Liver (tissue), 3 donors: Measurements from ENCODE around the gene CCSER2.

ENCODE experiments used
- ATF3 ChIP-seq: IDR thresholded peaks from 2 replicates; pipeline ENCODE4 v1.6.1; 2016; ENCODE audit warnings: antibody characterized with exemption
- CTCF ChIP-seq: fragments of 150-350 bp; IDR thresholded peaks from 2 replicates; pipeline ENCODE4 v1.5.1; 2017; ENCODE audit warnings: improper control_type of control experiment, low read depth, low read length; ENCODE audit not compliant: missing input control
- EGR1 ChIP-seq, 2 donors: IDR thresholded peaks; 2 replicates each; pipeline ENCODE4 v1.6.1; 2016 to 2018; ENCODE audit warnings: antibody characterized with exemption in 2 of 2, low read depth in 2 of 2
- FOXA1 ChIP-seq: IDR thresholded peaks from 2 replicates; pipeline ENCODE4 v1.6.1; 2016; ENCODE audit warnings: antibody characterized with exemption
- FOXA2 ChIP-seq: IDR thresholded peaks from 2 replicates; pipeline ENCODE4 v1.6.1; 2016; ENCODE audit warnings: antibody characterized with exemption
- GABPA ChIP-seq, 2 donors: IDR thresholded peaks in 1 of 2; conservative IDR thresholded peaks in 1 of 2; 2 replicates each; pipeline ENCODE4 v1.6.1; 2016; ENCODE audit warnings: antibody characterized with exemption in 2 of 2, mild to moderate bottlenecking in 1 of 2, moderate library complexity in 1 of 2
- MAX ChIP-seq: IDR thresholded peaks from 2 replicates; pipeline ENCODE4 v1.6.1; 2016; ENCODE audit warnings: antibody characterized with exemption
- RAD21 ChIP-seq, 2 donors: IDR thresholded peaks; 2 replicates each; pipeline ENCODE4 v1.6.1; 2016; ENCODE audit warnings: antibody characterized with exemption in 2 of 2, mild to moderate bottlenecking in 2 of 2
- REST ChIP-seq: IDR thresholded peaks from 2 replicates; pipeline ENCODE4 v1.6.1; 2016; ENCODE audit warnings: antibody characterized with exemption, mild to moderate bottlenecking
- SP1 ChIP-seq: IDR thresholded peaks from 2 replicates; pipeline ENCODE4 v1.6.1; 2018; ENCODE audit warnings: antibody characterized with exemption, mild to moderate bottlenecking
- TAF1 ChIP-seq: conservative IDR thresholded peaks from 2 replicates; pipeline ENCODE4 v1.6.1; 2016; ENCODE audit warnings: antibody characterized with exemption, mild to moderate bottlenecking
- ZBTB33 ChIP-seq: IDR thresholded peaks from 2 replicates; pipeline ENCODE4 v1.6.1; 2016; ENCODE audit warnings: antibody characterized with exemption
- donor health status: healthy.
- donor health status: healthy.

- TF ChIP-seq CTCF (no peak), ZBTB33 (no peak), SP1 (no peak), REST (no peak), FOXA1 (no peak), ATF3 (no peak), MAX (no peak), TAF1 (no peak), GABPA (IDR thresholded peaks at IDR 0.05 in 1 of 2, conservative IDR thresholded peaks at IDR 0.05 in 1 of 2) (no peak), RAD21 (IDR thresholded peaks at IDR 0.05) (no peak), FOXA2 (no peak), EGR1 (IDR thresholded peaks at IDR 0.05; ENCODE audit: low read depth in 2 of 2) (no peak)
These were observed 13.1 kb downstream of the CCSER2 start for GRCh38 chr10:84341538-84341856.
